Measurements from ENCODE around the gene P2RX6.

Gene P2RX6

DNA sequence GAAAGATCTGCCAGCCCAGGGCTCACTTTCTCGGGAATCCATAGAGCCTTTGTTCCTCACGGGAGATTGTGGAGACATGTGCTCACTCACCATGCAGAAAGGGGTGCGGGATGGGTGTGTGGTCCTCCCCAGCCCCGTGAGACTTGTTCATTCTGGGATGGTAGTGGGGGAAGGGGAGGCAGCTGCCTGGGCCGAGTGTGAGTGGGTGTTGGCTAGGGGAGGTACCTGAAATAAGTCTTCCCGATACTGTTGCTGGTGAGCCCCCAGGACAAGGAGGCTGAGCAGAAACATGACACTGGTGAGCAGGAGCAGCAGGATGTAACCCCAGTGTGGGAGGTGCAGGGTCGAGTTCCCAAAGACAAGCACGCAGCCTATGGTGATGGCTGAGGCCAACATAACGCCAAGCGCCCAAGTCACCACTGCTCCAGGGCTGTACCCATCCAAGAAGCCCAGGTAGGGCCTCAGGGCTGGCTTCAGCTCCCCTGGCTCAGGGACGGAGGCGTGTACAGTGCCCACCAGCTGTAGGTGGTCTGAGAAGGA, 14.6 kb downstream of the P2RX6 start:
- H3K27me3 ChIP-seq (ENCODE audit: insufficient read depth, low read length, poor library complexity, severe bottlenecking): no peaks in the 10 kb centered on the region
- H3K9me2 ChIP-seq (replicated peaks; ENCODE audit: low read depth, low read length): no peaks in the 10 kb centered on the region
- H3K9me3 ChIP-seq (ENCODE audit: insufficient read depth, low read depth, low read length): no peaks in the 10 kb centered on the region
- no peaks in the 10 kb centered on the region for H3K36me3 ChIP-seq (ENCODE audit: insufficient read depth, low read length)
- no peak overlapping the region for H3K9ac ChIP-seq (ENCODE audit: low read depth, low read length, poor library complexity, severe bottlenecking)
- H3F3A ChIP-seq (ENCODE audit: low read depth): no peaks in the 10 kb centered on the region
- no peak for TF ChIP-seq EZH2phosphoT487 (IDR thresholded peaks at IDR 0.05; ENCODE audit: borderline replicate concordance)
- TF ChIP-seq CTCF (conservative IDR thresholded peaks at IDR 0.05; ENCODE audit: low read length): no peak
- H3K79me2 ChIP-seq (ENCODE audit: insufficient read depth, low read length): no peaks in the 10 kb centered on the region
- H3K4me1 ChIP-seq (ENCODE audit: insufficient read depth, low read length, poor library complexity, severe bottlenecking): peaks cover 10% of the 10 kb centered on the region
- H2AFZ ChIP-seq (ENCODE audit: low read length): no peak overlapping the region
- no peak overlapping the region for H3K4me3 ChIP-seq (ENCODE audit: low read length, poor library complexity, severe bottlenecking)
- no peak overlapping the region for H3K4me2 ChIP-seq (ENCODE audit: low read depth, low read length, poor library complexity, severe bottlenecking)
- H4K20me1 ChIP-seq (ENCODE audit: insufficient read depth, low read length, poor library complexity, severe bottlenecking): no peaks in the 10 kb centered on the region

- H3F3A ChIP-seq (ENCODE audit: low read depth): no peaks in the 10 kb centered on the region
- no peak for TF ChIP-seq EZH2phosphoT487 (IDR thresholded peaks at IDR 0.05; ENCODE audit: borderline replicate concordance)
- no peak for TF ChIP-seq CTCF (conservative IDR thresholded peaks at IDR 0.05; ENCODE audit: low read length)
- H4K20me1 ChIP-seq (ENCODE audit: insufficient read depth, low read length, poor library complexity, severe bottlenecking): no peaks in the 10 kb centered on the region
- no peaks in the 10 kb centered on the region for H3K79me2 ChIP-seq (ENCODE audit: insufficient read depth, low read length)
- H3K4me3 ChIP-seq (ENCODE audit: low read length, poor library complexity, severe bottlenecking): no peak overlapping the region
- H3K27me3 ChIP-seq (ENCODE audit: insufficient read depth, low read length, poor library complexity, severe bottlenecking): no peaks in the 10 kb centered on the region
- no peak overlapping the region for H3K9ac ChIP-seq (ENCODE audit: low read depth, low read length, poor library complexity, severe bottlenecking)
- no peaks in the 10 kb centered on the region for H3K36me3 ChIP-seq (ENCODE audit: insufficient read depth, low read length)
- no peak overlapping the region for H2AFZ ChIP-seq (ENCODE audit: low read length)
- no peak overlapping the region for H3K4me2 ChIP-seq (ENCODE audit: low read depth, low read length, poor library complexity, severe bottlenecking)
- H3K9me2 ChIP-seq (replicated peaks; ENCODE audit: low read depth, low read length): no peaks in the 10 kb centered on the region
- no peaks in the 10 kb centered on the region for H3K9me3 ChIP-seq (ENCODE audit: insufficient read depth, low read depth, low read length)
- peaks cover 9% of the 10 kb centered on the region for H3K4me1 ChIP-seq (ENCODE audit: insufficient read depth, low read length, poor library complexity, severe bottlenecking)
Measured at GRCh38 chr22:21030032-21030431, 15.1 kb downstream of the P2RX6 start.

GRCh38 chr22:21030621-21031544, 15.9 kb downstream of the P2RX6 start:
- no peaks in the 10 kb centered on the region for H3K27me3 ChIP-seq (ENCODE audit: insufficient read depth, low read length, poor library complexity, severe bottlenecking)
- no peak overlapping the region for H3K4me2 ChIP-seq (ENCODE audit: low read depth, low read length, poor library complexity, severe bottlenecking)
- no peak for TF ChIP-seq CTCF (conservative IDR thresholded peaks at IDR 0.05; ENCODE audit: low read length)
- TF ChIP-seq EZH2phosphoT487 (IDR thresholded peaks at IDR 0.05; ENCODE audit: borderline replicate concordance): no peak
- no peaks in the 10 kb centered on the region for H3K36me3 ChIP-seq (ENCODE audit: insufficient read depth, low read length)
- no peak overlapping the region for H2AFZ ChIP-seq (ENCODE audit: low read length)
- H3K9ac ChIP-seq (ENCODE audit: low read depth, low read length, poor library complexity, severe bottlenecking): no peak overlapping the region
- H3K79me2 ChIP-seq (ENCODE audit: insufficient read depth, low read length): no peaks in the 10 kb centered on the region
- H3K4me3 ChIP-seq (ENCODE audit: low read length, poor library complexity, severe bottlenecking): no peak overlapping the region
- no peaks in the 10 kb centered on the region for H3F3A ChIP-seq (ENCODE audit: low read depth)
- no peaks in the 10 kb centered on the region for H4K20me1 ChIP-seq (ENCODE audit: insufficient read depth, low read length, poor library complexity, severe bottlenecking)
- no peaks in the 10 kb centered on the region for H3K9me3 ChIP-seq (ENCODE audit: insufficient read depth, low read depth, low read length)
- peaks cover under 1% of the 10 kb centered on the region for H3K4me1 ChIP-seq (ENCODE audit: insufficient read depth, low read length, poor library complexity, severe bottlenecking)
- no peaks in the 10 kb centered on the region for H3K9me2 ChIP-seq (replicated peaks; ENCODE audit: low read depth, low read length)

Data from Loucy (cell line).